Amniotic stem cell (primary cell): ENCODE measurements around the gene CARD9.

Experiments
- DNase-seq: peaks from one replicate; lab custom pipeline; 2025; lab: John Stamatoyannopoulos, UW

CARD9 gene

GRCh38 chr9:136347472-136348256, 25.8 kb downstream of the CARD9 start:
- DNase-seq: no peak

DNA sequence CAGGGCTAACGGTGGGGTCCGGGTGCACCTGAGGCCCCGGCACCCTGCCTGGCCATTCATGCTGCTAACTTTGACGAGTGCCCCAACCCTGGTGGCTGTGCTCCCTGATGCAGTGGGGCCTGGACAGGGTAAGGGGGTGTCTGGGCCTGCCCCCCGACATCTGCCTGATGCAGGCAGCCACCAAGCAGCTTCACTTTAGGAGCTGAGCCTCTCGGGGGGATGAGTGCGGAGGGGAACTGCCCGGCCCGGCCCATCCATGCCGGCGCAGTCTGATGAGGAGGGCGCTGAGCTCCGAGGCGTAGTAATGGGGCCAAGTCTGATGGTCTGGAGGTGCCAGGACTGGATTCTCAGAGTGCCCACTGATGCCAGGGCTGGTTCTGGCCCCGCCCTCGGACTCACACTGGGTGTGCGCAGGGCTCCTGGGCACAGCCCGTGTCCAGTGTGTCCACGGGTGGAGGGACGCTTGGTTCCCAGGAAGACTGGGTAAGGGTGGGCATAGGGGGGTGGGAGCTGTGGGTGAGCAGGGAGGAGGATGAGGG, 26.5 kb downstream of the CARD9 start:
- no peak for DNase-seq

DNA sequence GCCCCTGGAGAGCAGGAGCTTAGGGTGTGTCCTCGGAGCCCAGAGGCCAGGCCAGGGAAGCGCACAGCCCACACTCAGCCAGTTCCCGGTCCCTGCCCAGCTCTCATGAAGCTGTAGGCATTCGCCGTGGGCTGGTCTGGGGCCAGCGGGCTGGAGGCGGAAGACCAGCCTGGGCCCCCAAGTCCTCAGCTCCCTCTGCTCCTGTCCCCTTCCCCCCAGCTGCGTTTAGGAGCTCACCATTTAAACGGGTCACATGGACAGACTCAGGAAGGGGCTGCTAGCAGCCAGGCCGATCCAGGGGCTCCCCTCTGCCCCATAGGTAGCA, 27.4 kb downstream of the CARD9 start:
- DNase-seq: no peak

DNA sequence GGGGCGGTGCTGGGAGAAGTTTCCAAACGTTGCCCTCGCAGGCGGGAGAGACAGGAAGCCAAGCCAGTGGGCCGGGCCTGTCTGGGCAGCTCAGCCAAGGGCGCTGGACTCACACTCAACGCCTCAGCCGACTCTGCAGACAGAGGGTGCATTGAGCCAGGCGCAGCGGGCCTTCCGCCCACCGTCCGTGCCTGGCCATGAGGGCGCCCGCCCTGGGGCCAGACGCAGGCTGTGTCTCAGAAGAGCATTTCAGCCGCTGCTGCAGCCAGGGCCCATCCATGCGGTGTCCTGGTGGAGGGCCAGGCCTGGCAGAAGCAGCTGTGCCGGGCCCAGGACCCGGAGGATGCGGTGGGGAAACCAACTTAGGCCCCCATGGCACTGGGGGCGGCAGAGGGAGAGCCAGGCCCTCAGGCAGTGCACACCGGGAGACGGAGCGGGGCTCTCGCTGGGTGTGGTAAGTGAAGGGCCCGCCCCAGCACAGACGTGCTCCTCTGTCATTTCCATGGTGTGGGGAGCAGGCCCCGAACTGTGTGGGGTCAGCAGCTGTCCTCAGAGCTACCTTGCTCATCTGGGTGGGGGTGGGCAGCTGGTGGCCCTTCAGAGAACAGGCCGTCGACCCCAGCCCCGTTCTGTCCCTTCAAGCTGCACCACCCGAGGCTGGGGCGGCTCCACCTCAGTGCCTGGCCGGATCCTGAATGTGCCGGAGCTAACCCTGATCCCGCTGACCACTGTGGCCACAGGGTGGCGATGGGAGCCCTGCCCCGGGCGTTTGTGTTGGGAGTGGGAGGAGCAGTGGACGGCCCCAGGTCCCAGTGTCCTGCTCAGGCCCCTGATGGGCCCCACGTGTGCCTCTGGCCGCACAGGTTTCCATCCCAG, 27.9 kb downstream of the CARD9 start:
- no peak for DNase-seq

DNA sequence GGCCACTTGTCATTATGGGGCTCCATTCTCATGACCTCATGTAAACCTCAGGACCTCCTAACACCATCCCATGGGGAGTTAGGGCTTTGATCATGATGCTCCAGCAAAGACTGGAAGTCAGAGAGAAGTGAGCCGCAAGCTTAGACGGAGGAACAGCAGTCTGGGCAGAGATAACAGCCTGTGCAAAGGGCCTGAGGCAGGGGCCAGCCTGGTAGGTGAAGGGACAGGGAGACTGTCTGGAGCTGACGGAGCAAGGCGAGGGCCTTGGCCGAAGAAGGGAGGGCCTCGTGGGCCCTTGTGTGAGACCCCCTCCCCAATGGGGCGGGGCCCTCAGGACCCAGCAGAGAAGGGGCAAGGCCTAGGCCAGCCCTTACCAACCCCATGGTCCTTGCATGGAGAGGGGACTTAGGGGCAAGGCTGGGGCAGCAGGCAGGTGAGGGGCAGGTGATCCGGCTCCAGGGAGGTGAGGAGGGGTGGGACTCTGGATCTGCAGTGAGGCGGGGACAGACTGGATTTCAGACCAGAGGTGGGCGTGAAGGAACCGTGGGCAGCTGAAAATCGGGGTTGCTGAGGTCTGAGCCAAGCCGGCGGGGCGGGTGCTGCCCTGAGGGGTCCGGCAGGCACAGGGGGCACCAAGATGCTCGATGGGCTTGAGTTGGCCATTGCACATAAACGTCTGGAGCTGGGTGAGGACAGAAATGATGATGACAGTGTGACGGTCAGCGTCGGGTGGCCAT, 28.8 kb downstream of the CARD9 start:
- no peak for DNase-seq

GRCh38 chr9:136343884-136344269, 29.6 kb downstream of the CARD9 start:
- DNase-seq: no peak

GRCh38 chr9:136343121-136343883, 30.2 kb downstream of the CARD9 start:
- DNase-seq: no peak

- no peak for DNase-seq
Measured at GRCh38 chr9:136342181-136343120, 31.0 kb downstream of the CARD9 start.

DNA sequence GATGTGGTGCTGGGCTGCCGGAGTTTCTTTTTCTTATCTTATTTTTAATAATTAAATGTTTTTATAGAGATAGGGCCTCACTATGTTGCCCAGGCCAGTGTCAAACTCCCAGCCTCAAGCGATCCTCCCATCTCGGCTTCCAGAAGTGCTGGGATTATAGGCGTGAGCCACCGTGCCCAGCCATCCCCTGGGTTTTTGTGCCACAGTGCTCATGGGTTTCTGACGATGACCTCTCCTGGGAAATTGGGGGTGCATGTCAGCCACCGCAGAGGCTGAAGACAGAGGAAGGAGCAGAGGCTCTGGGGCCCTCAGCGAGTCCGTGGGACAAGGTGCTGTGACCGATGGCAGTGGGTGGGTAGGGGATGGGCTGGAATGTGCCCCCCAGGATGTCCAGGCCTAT, 31.7 kb downstream of the CARD9 start:
- DNase-seq: no peak

- no peak for DNase-seq
Measured at GRCh38 chr9:136341042-136341655, 32.3 kb downstream of the CARD9 start.

- DNase-seq: no peak
Measured at GRCh38 chr9:136340356-136341041, 33.0 kb downstream of the CARD9 start.

DNA sequence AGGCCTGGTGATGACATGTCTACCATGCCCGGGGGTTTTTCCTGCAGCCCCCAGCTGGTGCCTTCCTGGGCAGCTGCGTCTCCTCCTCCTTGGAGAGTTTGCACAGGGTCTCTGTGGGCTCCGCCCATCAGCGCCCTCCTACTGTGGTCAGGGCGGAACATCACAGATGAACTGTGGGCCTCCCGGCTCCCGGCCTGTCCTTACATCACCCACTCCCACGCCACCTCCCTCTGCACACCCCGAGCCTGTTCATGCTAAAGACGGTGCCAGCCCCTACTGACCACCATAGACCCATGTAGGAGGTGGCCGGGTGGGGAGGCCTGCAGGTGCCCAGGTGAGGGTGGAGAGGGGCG, 33.5 kb downstream of the CARD9 start:
- no peak for DNase-seq

DNA sequence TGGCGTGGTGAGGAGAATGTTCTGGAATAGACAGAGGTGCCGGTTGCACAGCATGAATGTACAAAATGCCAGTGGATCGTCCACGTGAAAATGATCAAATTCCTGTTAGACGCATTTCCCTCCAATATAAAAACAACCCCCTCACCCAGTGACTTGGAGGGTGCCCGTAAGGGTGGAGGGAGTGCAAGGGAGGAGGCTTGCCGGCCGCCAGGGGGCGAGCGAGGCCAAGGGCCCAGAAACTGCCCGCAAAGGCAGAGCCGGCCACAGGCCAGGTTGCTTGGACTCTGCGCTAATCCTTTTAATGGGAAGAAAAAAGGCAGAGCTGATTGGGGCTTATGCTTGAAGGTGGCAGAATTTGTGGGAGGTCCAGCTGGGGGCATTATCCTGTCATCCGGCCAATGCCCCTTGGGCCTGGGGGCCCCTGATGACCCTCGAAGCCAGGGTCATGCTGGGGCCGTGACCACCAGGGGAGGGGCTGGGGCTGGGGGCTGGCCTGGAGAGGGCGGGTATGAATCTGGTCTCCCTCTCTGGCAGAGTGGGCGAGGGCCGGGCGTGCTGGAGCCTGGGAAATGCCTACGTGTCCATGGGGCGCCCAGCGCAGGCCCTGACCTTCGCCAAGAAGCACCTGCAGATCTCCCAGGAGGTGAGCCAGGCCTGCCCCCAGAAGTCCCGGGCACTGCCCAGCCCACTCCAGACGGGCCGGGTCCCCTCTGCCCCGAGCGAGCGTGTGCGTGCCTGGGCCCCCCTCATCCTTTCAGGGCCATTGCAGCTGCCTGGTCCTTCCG, 34.1 kb downstream of the CARD9 start:
- DNase-seq: no peak

- DNase-seq: no peak
Measured at GRCh38 chr9:136338511-136338910, 35.0 kb downstream of the CARD9 start.

DNA sequence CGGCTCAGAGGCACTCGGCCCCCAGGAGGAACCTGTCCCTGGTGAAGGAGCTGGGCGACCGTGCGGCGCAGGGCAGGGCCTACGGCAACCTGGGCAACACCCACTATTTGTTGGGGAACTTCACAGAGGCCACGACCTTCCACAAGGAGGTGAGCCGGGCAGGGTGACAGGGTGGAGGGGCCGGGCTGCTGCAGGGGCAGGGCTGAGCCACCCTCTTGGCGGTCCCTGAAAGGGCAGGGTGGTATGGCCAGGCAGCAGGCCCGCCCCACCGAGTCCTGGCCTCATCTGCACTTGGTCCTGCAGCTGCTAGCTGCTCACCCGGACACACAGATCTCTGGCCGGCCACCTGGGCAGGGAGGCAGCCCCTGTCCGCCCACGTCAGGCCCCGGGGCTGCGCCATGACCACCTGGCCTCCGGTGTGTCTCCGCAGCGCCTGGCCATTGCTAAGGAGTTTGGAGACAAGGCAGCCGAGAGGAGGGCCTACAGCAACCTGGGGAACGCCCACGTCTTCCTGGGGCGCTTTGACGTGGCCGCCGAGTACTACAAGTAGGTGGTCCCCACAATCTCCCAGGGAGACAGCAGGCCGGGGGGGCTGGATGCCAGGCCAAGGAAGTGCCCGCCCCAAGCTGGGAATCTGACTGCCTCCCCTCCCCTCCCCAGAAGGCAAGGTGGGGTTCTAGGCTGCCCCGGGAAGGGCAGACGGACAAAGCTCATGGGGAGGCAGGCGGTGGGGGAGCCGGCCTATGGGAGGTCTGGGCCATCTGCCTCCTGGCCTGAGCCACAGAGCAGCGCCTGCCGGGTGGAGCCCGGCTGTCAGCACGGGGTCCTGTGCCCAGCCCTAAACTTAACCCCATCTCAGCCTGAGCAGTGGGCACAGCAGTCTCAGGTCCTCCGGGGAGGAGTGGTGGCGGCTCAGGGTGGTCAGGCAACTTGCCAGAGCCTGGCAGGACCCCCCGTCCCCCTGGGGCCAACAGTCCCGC, 35.8 kb downstream of the CARD9 start:
- no peak for DNase-seq

DNA sequence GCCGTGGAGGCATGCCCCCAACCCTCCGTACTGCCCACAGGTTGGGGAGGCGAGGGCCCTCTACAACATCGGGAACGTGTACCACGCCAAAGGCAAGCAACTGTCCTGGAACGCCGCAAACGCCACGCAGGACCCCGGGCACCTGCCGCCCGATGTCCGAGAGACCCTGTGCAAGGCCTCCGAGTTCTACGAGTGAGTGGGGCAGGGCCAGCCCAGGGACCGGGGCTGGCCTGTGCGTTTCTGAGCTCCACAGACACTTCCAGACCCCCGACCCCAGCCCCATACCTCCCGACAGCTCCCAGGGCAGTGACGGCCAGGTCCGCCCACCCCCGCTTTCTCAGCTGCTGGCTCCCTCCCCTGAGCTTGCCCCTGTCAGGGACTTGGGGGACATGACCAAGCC, 36.6 kb downstream of the CARD9 start:
- DNase-seq: no peak

GRCh38 chr9:136336156-136336870, 37.2 kb downstream of the CARD9 start:
- no peak for DNase-seq
